SK-N-SH treated with all-trans-retinoic acid at 6 μM for 48 hours (cell line): Measurements from ENCODE around the gene PRR18.

Experiments
- ARNTL ChIP-seq: fragments of 450-650 bp; formaldehyde crosslinking; IDR thresholded peaks from 2 replicates; pipeline ENCODE4 v1.5.0; 2020; ENCODE audit warnings: low read depth, mild to moderate bottlenecking, moderate library complexity, borderline replicate concordance
- BACH2 ChIP-seq: fragments of 250-450 bp; sonication (Bioruptor Pico); IDR thresholded peaks from 2 replicates; pipeline ENCODE4 v1.9.0; 2021; ENCODE audit warnings: mild to moderate bottlenecking, borderline replicate concordance
- OSR1 ChIP-seq: fragments of 250-450 bp; sonication (Bioruptor Pico); IDR thresholded peaks from 2 replicates; pipeline ENCODE4 v1.8.0; 2022; ENCODE audit warnings: moderate library complexity, mild to moderate bottlenecking, inconsistent platforms
- TOX ChIP-seq: fragments of 250-450 bp; sonication (Bioruptor Pico); IDR thresholded peaks from 2 replicates; pipeline ENCODE4 v1.8.0; 2021; ENCODE audit warnings: mild to moderate bottlenecking, moderate library complexity, borderline replicate concordance
- ZFP30 ChIP-seq: fragments of 450-650 bp; formaldehyde crosslinking; IDR thresholded peaks from 2 replicates; pipeline ENCODE4 v1.5.0; 2022; ENCODE audit warnings: mild to moderate bottlenecking, moderate library complexity
- ZNF565 ChIP-seq: fragments of 450-650 bp; formaldehyde crosslinking; conservative IDR thresholded peaks from 2 replicates; pipeline ENCODE4 v1.5.0; 2020; ENCODE audit warnings: low read depth, mild to moderate bottlenecking, moderate library complexity
- ZNF8 ChIP-seq: fragments of 450-650 bp; formaldehyde crosslinking; IDR thresholded peaks from 2 replicates; pipeline ENCODE4 v1.5.0; 2020; ENCODE audit warnings: mild to moderate bottlenecking, moderate library complexity
- TF ChIP-seq, protein P1 (sequence below): fragments of 250-450 bp; sonication (Bioruptor Pico); IDR thresholded peaks from 2 replicates; pipeline ENCODE4 v1.5.0; 2020; ENCODE audit warnings: mild to moderate bottlenecking, moderate library complexity
- TF ChIP-seq, protein P2 (sequence below): fragments of 250-450 bp; sonication (Bioruptor Pico); IDR thresholded peaks from 2 replicates; pipeline ENCODE4 v1.8.0; 2020; ENCODE audit warnings: mild to moderate bottlenecking, moderate library complexity, borderline replicate concordance
- TF ChIP-seq, protein P3 (sequence below): fragments of 250-450 bp; sonication (Bioruptor Pico); IDR thresholded peaks from 2 replicates; pipeline ENCODE4 v1.5.1; 2020; ENCODE audit warnings: low read depth, mild to moderate bottlenecking, moderate library complexity
- TF ChIP-seq, protein P4 (sequence below): fragments of 250-450 bp; sonication (Bioruptor Pico); IDR thresholded peaks from 2 replicates; pipeline ENCODE4 v1.8.0; 2021; ENCODE audit warnings: low read depth, mild to moderate bottlenecking, moderate library complexity, borderline replicate concordance

DNA sequence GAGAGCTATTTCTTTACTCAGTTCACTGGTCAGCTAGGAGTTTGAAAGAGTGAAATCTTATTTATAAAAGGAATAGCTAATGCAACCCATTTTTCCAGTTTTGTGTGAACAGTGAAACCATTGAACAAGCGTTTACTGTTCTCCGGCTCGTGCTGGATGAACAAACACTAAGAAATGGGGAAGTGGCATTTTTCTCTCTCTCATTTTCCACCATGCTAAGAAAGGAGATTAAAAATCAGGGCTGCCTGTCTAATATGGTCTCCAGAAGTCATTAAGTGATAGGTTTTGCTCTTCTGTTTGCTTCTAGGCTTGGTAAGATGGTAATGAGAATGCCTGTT is 34.9 kb upstream of the PRR18 start:
- TF ChIP-seq ZFP30 (CRISPR knock-in tag) (no peak), ARNTL (no peak), TOX (CRISPR knock-in tag) (no peak), ZNF565 (CRISPR knock-in tag) (no peak), BACH2 (no peak), ZNF8 (CRISPR knock-in tag) (no peak), OSR1 (CRISPR knock-in tag) (no peak)
- TF ChIP-seq, protein P1, sequence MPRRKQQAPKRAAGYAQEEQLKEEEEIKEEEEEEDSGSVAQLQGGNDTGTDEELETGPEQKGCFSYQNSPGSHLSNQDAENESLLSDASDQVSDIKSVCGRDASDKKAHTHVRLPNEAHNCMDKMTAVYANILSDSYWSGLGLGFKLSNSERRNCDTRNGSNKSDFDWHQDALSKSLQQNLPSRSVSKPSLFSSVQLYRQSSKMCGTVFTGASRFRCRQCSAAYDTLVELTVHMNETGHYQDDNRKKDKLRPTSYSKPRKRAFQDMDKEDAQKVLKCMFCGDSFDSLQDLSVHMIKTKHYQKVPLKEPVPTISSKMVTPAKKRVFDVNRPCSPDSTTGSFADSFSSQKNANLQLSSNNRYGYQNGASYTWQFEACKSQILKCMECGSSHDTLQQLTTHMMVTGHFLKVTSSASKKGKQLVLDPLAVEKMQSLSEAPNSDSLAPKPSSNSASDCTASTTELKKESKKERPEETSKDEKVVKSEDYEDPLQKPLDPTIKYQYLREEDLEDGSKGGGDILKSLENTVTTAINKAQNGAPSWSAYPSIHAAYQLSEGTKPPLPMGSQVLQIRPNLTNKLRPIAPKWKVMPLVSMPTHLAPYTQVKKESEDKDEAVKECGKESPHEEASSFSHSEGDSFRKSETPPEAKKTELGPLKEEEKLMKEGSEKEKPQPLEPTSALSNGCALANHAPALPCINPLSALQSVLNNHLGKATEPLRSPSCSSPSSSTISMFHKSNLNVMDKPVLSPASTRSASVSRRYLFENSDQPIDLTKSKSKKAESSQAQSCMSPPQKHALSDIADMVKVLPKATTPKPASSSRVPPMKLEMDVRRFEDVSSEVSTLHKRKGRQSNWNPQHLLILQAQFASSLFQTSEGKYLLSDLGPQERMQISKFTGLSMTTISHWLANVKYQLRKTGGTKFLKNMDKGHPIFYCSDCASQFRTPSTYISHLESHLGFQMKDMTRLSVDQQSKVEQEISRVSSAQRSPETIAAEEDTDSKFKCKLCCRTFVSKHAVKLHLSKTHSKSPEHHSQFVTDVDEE, result no peak
- TF ChIP-seq, protein P2, sequence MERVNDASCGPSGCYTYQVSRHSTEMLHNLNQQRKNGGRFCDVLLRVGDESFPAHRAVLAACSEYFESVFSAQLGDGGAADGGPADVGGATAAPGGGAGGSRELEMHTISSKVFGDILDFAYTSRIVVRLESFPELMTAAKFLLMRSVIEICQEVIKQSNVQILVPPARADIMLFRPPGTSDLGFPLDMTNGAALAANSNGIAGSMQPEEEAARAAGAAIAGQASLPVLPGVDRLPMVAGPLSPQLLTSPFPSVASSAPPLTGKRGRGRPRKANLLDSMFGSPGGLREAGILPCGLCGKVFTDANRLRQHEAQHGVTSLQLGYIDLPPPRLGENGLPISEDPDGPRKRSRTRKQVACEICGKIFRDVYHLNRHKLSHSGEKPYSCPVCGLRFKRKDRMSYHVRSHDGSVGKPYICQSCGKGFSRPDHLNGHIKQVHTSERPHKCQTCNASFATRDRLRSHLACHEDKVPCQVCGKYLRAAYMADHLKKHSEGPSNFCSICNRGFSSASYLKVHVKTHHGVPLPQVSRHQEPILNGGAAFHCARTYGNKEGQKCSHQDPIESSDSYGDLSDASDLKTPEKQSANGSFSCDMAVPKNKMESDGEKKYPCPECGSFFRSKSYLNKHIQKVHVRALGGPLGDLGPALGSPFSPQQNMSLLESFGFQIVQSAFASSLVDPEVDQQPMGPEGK (CRISPR knock-in tag), result no peak
- TF ChIP-seq, protein P3, sequence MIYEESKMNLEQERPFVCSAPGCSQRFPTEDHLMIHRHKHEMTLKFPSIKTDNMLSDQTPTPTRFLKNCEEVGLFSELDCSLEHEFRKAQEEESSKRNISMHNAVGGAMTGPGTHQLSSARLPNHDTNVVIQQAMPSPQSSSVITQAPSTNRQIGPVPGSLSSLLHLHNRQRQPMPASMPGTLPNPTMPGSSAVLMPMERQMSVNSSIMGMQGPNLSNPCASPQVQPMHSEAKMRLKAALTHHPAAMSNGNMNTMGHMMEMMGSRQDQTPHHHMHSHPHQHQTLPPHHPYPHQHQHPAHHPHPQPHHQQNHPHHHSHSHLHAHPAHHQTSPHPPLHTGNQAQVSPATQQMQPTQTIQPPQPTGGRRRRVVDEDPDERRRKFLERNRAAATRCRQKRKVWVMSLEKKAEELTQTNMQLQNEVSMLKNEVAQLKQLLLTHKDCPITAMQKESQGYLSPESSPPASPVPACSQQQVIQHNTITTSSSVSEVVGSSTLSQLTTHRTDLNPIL, result no peak
- TF ChIP-seq, protein P4, sequence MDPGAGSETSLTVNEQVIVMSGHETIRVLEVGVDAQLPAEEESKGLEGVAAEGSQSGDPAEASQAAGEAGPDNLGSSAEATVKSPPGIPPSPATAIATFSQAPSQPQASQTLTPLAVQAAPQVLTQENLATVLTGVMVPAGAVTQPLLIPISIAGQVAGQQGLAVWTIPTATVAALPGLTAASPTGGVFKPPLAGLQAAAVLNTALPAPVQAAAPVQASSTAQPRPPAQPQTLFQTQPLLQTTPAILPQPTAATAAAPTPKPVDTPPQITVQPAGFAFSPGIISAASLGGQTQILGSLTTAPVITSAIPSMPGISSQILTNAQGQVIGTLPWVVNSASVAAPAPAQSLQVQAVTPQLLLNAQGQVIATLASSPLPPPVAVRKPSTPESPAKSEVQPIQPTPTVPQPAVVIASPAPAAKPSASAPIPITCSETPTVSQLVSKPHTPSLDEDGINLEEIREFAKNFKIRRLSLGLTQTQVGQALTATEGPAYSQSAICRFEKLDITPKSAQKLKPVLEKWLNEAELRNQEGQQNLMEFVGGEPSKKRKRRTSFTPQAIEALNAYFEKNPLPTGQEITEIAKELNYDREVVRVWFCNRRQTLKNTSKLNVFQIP (CRISPR knock-in tag), result no peak
